ENCODE data around the gene GPX6.

DNA sequence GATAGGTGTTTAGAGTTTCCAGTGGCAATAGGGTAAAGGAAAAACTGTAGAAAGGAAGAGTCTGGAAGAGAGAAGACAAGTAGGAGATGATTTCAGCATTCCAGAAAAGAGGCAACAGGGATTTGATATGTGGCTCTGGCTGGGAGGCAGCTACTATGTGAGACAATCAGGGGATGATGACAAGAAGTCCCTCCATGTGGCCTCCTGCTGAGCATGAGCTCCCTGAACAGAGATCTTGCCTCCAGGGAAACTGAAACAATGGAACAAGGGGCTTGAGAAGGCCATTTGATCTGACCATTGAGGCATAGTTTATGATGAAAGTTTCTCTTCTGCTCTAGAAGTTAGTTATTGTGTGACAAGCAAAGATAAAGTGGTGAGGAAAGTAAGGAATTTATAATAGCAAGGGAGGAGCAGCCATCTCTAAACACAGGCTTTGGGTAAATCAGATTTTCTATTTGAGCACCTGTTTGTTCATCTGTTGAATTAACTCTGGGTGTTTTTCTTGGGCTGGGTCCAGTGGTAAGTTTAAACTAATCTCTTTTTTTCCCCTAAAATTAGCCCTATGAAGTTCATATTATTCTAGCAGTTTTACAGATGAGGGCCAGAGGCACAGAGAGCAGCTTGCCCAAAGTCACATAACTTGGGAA is 7.1 kb upstream of the GPX6 start:
- TF ChIP-seq, protein P1, sequence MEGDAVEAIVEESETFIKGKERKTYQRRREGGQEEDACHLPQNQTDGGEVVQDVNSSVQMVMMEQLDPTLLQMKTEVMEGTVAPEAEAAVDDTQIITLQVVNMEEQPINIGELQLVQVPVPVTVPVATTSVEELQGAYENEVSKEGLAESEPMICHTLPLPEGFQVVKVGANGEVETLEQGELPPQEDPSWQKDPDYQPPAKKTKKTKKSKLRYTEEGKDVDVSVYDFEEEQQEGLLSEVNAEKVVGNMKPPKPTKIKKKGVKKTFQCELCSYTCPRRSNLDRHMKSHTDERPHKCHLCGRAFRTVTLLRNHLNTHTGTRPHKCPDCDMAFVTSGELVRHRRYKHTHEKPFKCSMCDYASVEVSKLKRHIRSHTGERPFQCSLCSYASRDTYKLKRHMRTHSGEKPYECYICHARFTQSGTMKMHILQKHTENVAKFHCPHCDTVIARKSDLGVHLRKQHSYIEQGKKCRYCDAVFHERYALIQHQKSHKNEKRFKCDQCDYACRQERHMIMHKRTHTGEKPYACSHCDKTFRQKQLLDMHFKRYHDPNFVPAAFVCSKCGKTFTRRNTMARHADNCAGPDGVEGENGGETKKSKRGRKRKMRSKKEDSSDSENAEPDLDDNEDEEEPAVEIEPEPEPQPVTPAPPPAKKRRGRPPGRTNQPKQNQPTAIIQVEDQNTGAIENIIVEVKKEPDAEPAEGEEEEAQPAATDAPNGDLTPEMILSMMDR (IDR thresholded peaks at IDR 0.05; ENCODE audit: borderline replicate concordance, extremely low read depth, low read length, poor library complexity, severe bottlenecking), result no peak
- TF ChIP-seq EZH2 (IDR thresholded peaks at IDR 0.05; ENCODE audit: borderline replicate concordance, low read depth, low read length, severe bottlenecking), result no peak

All from DND-41 (cell line).